Measurements from ENCODE around the gene SMYD3.

- TF ChIP-seq CTCF (IDR thresholded peaks at IDR 0.05; ENCODE audit: poor library complexity, severe bottlenecking) (no peak), SMC3 (conservative IDR thresholded peaks at IDR 0.05; ENCODE audit: poor library complexity) (no peak), POLR2AphosphoS5 (IDR thresholded peaks at IDR 0.05) (no peak), EP300 (conservative IDR thresholded peaks at IDR 0.05; ENCODE audit: poor library complexity, severe bottlenecking) (no peak), MXI1 (conservative IDR thresholded peaks at IDR 0.05; ENCODE audit: poor library complexity, severe bottlenecking) (no peak), RAD21 (conservative IDR thresholded peaks at IDR 0.05) (no peak), EZH2 (IDR thresholded peaks at IDR 0.05; ENCODE audit: borderline replicate concordance, insufficient read depth, low read length, poor library complexity, severe bottlenecking) (no peak)
Observed at GRCh38 chr1:246170574-246171261, 336.4 kb downstream of the SMYD3 start.

Measured in neural cell (in vitro differentiated cells).